Gastroesophageal sphincter (tissue), 4 donors: Measurements from ENCODE around the gene ATP12A. TPM values are rescaled to one million over a fixed set of nuclear protein-coding genes. Genes with fewer than 3 reads are reported as not detected.

Experiments used
- ATAC-seq: fragments of 150-250 bp; one replicate; pipeline ENCODE4 v1.9.1; 2016; ENCODE audit warnings: mild to moderate bottlenecking, moderate library complexity
- H3K27ac ChIP-seq, 4 donors: fragments of 200-600 bp; sonication (generic) in 3 of 4; 1 replicate in 3 of 4; 2 replicates in 1 of 4; pipeline ENCODE4 v1.5.1; 2016 to 2019
- H3K27me3 ChIP-seq: fragments of 200-600 bp; sonication (generic); one replicate; pipeline ENCODE4 v1.5.1; 2019
- H3K36me3 ChIP-seq, 2 donors: fragments of 200-600 bp; sonication (generic); one replicate each; pipeline ENCODE4 v1.5.1; 2019; ENCODE audit warnings: control low read depth in 1 of 2
- H3K4me1 ChIP-seq, 3 donors: fragments of 200-600 bp; sonication (generic); 1 replicate in 2 of 3; 2 replicates in 1 of 3; pipeline ENCODE4 v1.5.1; 2016 to 2019; ENCODE audit warnings: control low read depth in 2 of 3
- H3K4me3 ChIP-seq, 2 donors: fragments of 200-600 bp; sonication (generic); one replicate each; pipeline ENCODE4 v1.5.1; 2019; ENCODE audit warnings: mild to moderate bottlenecking in 1 of 2, moderate library complexity in 1 of 2
- H3K9me3 ChIP-seq, 3 donors: fragments of 200-600 bp; sonication (generic); one replicate each; pipeline ENCODE4 v1.5.1; 2017 to 2019; ENCODE audit warnings: control low read depth in 2 of 3
- CTCF ChIP-seq, 4 experiments: fragments of 200-600 bp in 2 of 4; fragments of 450-650 bp in 2 of 4; sonication (generic) in 1 of 4; IDR thresholded peaks; one replicate each; pipeline ENCODE4 v1.5.1; 2017 to 2019; ENCODE audit warnings: antibody characterized with exemption in 4 of 4, mild to moderate bottlenecking in 2 of 4, moderate library complexity in 2 of 4
- EP300 ChIP-seq: sonication (generic); formaldehyde crosslinking; IDR thresholded peaks from one replicate; pipeline ENCODE4 v1.6.1; 2017; ENCODE audit warnings: antibody characterized with exemption, mild to moderate bottlenecking
- POLR2A ChIP-seq, 2 donors: fragments of 450-650 bp; IDR thresholded peaks; one replicate each; pipeline ENCODE4 v1.6.1; 2017; ENCODE audit warnings: antibody characterized with exemption in 2 of 2, mild to moderate bottlenecking in 2 of 2, moderate library complexity in 1 of 2
- POLR2AphosphoS5 ChIP-seq: sonication (generic); formaldehyde crosslinking; IDR thresholded peaks from one replicate; pipeline ENCODE4 v1.6.1; 2017; ENCODE audit warnings: antibody characterized with exemption
- WGBS, 2 donors: methylation state at CpG; one replicate each; pipeline ENCODE4 v1.1.5; 2018; ENCODE audit warnings: low coverage in 1 of 2; 5-methylcytosine and 5-hydroxymethylcytosine counted together
- total RNA-seq, 4 donors: library from RNA; depleted of rRNA; stranded (reverse); fragments of >200 nt; gene quantifications; one replicate each; pipeline ENCODE4 v1.1.0, GENCODE V29; 2016

ATP12A gene
- total RNA-seq, 4 donors from 2014 or later, result 0.22 TPM; not detected in 3

- peaks cover 42% of the 10 kb centered on the region for H3K27me3 ChIP-seq
- peaks cover 0 to 27% (median 13%) of the 10 kb centered on the region in 3 donors for H3K4me1 ChIP-seq
- TF ChIP-seq POLR2A (IDR thresholded peaks at IDR 0.05) (no peak), CTCF (IDR thresholded peaks at IDR 0.05) (no peak), POLR2AphosphoS5 (no peak), EP300 (no peak)
- H3K27ac ChIP-seq, result no peak overlapping the region
- no peaks in the 10 kb centered on the region for H3K9me3 ChIP-seq
- H3K36me3 ChIP-seq, result no peaks in the 10 kb centered on the region
- ATAC-seq, result no peak
- H3K4me3 ChIP-seq, result no peak overlapping the region
- WGBS, 2 donors, result 56 to 87% methylated on average over 5 to 6 of the region's 16 CpGs
Measured at GRCh38 chr13:24675806-24676570, 4.2 kb upstream of the ATP12A start.

GRCh38 chr13:24678151-24678550 lies 2.1 kb upstream of the ATP12A start:
- no peak for ATAC-seq
- H3K36me3 ChIP-seq, result no peaks in the 10 kb centered on the region
- no peak overlapping the region for H3K4me3 ChIP-seq
- peaks cover 0 to 12% (median 11%) of the 10 kb centered on the region in 3 donors for H3K4me1 ChIP-seq
- no peaks in the 10 kb centered on the region for H3K9me3 ChIP-seq
- 78 to 80% methylated on average over 1 to 3 of the region's 3 CpGs for WGBS, 2 donors
- peaks cover 49% of the 10 kb centered on the region for H3K27me3 ChIP-seq
- TF ChIP-seq EP300 (no peak), POLR2AphosphoS5 (no peak), CTCF (IDR thresholded peaks at IDR 0.05) (no peak), POLR2A (IDR thresholded peaks at IDR 0.05) (no peak)
- H3K27ac ChIP-seq, result no peak overlapping the region

GRCh38 chr13:24679686-24680085 lies 522 bp upstream of the ATP12A start:
- Histone ChIP-seq H3K4me1 (peaks cover 0 to 20% (median 11%) of the 10 kb centered on the region in 3 donors), H3K27ac (no peak overlapping the region), H3K36me3 (no peaks in the 10 kb centered on the region), H3K27me3 (peaks cover 51% of the 10 kb centered on the region), H3K4me3 (no peak overlapping the region), H3K9me3 (no peaks in the 10 kb centered on the region)
- TF ChIP-seq POLR2AphosphoS5, result no peak
- TF ChIP-seq CTCF (IDR thresholded peaks at IDR 0.05), result no peak
- TF ChIP-seq POLR2A (IDR thresholded peaks at IDR 0.05), result no peak
- no peak for TF ChIP-seq EP300
- 52 to 53% methylated on average over 6 of the region's 6 CpGs for WGBS, 2 donors
- no peak for ATAC-seq

- Histone ChIP-seq H3K4me3 (peak overlapping the region in 1 of 2 donors; percentile 46), H3K4me1 (peaks cover 0 to 23% (median 11%) of the 10 kb centered on the region in 3 donors), H3K27me3 (peaks cover 58% of the 10 kb centered on the region), H3K36me3 (no peaks in the 10 kb centered on the region), H3K9me3 (no peaks in the 10 kb centered on the region), H3K27ac (no peak overlapping the region)
- WGBS, 2 donors, result no CpG with 5 or more reads among the region's 29 CpGs
- no peak for ATAC-seq
- TF ChIP-seq CTCF (IDR thresholded peaks at IDR 0.05), result no peak
- TF ChIP-seq POLR2AphosphoS5, result no peak
- no peak for TF ChIP-seq POLR2A (IDR thresholded peaks at IDR 0.05)
- TF ChIP-seq EP300, result no peak
Measured at GRCh38 chr13:24680921-24681604, 855 bp downstream of the ATP12A start.
